Measurements from ENCODE around the gene ACSL4.

Gene ACSL4

DNA sequence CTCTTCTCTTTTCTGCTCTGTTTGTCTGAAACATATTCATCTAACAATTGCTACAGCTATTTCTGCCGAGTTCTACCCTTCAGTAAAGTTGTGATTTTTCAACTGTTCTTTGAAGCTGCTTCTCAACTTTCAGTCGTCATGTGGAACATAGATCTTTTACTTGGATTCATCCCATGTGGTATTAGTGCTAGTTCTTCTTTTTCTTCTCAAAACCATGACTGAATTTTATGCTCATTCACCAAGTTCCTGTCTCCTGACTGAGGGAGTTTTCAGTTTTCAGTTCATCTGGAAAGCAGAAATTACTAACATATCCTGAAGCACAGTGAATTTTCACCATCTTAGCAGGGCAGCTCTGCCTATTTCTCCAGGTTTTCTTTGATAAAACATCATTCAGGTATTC is 12.1 kb downstream of the ACSL4 start:
- peaks cover 4% of the 10 kb centered on the region for H3K36me3 Mint-ChIP-seq (ENCODE audit: low read depth)

DNA sequence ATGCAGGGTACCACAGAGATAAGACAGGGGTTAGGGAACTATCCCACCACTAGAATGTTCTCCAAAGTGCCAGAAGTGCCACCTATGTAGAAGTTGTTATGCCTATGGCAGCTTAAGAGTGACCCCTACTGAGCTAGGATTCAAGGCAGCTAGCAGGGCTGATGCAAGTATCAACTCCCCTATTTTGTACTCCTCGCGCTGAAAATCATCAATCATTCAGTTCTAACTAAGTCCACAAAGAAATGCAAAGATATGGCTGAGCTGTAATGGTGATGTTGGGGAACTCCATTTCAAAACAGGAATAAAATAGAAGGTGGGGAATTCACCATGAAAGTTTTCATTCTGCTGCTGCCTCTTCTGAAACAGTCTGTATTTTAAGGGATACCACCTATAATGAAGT is 13.8 kb downstream of the ACSL4 start:
- TF ChIP-seq CTCF (IDR thresholded peaks at IDR 0.05; ENCODE audit: unreplicated experiment in 3 of 3): no peak
- Mint-ChIP-seq H3K4me1 (peaks cover 42% of the 10 kb centered on the region), H3K4me3 (no peak overlapping the region), H3K36me3 (ENCODE audit: low read depth) (no peaks in the 10 kb centered on the region), H3K9me3 (no peaks in the 10 kb centered on the region), H3K27ac (peak overlapping the region in 1 of 3 experiments; percentile 17), H3K27me3 (ENCODE audit: low read depth) (no peaks in the 10 kb centered on the region)

More for the DNA sequence above, 12.1 kb downstream of the ACSL4 start:
- H3K27me3 Mint-ChIP-seq (ENCODE audit: low read depth): no peaks in the 10 kb centered on the region
- peak overlapping the region; percentile 15 to 66 (median 63) for H3K27ac Mint-ChIP-seq
- H3K9me3 Mint-ChIP-seq: no peaks in the 10 kb centered on the region
- TF ChIP-seq CTCF (IDR thresholded peaks at IDR 0.05; ENCODE audit: unreplicated experiment in 3 of 3): no peak
- no peak overlapping the region for H3K4me3 Mint-ChIP-seq
- peaks cover 39% of the 10 kb centered on the region for H3K4me1 Mint-ChIP-seq

DNA sequence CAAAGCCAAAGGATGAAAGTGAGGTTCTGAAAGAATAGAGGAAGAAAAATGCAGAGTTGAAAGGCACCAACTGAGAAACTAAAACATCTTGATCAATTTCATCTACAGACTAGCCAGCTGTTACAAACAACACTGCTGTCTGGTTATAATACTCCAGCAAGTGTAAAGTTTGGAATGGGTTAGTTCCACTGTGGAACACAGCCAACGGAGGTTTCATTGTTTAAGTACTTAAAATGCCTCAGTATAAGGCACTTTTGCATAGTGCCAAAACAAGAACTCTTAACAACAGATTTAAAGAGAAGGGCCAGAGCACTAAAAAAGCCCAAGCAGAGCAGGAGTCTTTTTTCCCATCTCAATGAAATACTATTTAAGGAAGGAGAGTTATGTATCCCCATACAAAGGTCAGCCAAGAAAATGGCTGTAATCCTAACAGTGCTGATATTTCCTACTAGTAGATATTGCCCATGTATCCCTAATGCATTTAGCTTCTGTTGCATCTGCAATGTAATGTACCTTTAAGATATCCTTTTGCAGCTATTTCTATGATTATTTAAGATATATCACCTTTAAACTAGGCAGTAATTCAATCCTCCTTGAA is 16.5 kb downstream of the ACSL4 start:
- no peaks in the 10 kb centered on the region for H3K9me3 Mint-ChIP-seq
- no peaks in the 10 kb centered on the region for H3K36me3 Mint-ChIP-seq (ENCODE audit: low read depth)
- no peaks in the 10 kb centered on the region for H3K27me3 Mint-ChIP-seq (ENCODE audit: low read depth)
- no peak overlapping the region for H3K4me3 Mint-ChIP-seq
- H3K27ac Mint-ChIP-seq: peak overlapping the region in 1 of 3 experiments; percentile 16
- peaks cover 36% of the 10 kb centered on the region for H3K4me1 Mint-ChIP-seq
- no peak for TF ChIP-seq CTCF (IDR thresholded peaks at IDR 0.05; ENCODE audit: unreplicated experiment in 3 of 3)

DNA sequence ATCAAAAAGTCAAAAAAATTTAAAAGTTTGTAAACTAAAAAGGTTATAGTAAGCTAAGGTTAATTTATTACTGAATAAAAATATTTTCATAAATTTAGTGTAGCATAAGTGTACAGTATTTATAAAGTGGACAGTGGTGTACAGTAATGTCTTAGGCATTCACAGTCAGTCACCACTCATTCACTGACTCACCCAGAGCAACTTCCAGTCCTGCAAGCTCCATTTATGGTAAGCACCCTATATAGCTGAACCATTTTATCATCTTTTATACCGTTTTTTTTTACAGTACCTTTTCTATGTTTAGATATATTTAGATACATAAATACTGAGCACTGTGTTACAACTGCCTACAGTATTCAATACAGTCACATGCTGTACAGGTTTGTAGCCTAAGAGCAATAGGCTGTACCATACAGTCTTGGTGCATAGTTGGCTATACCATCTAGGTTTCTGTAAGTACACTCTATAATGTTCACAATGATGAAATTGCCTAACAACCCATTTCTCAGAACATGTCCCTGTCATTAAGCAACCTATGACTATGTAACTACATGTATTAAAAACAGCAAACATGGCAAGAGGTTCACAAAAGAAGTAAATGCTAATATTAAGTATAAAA is 18.6 kb downstream of the ACSL4 start:
- no peaks in the 10 kb centered on the region for H3K27me3 Mint-ChIP-seq (ENCODE audit: low read depth)
- no peak overlapping the region for H3K4me3 Mint-ChIP-seq
- H3K36me3 Mint-ChIP-seq (ENCODE audit: low read depth): no peaks in the 10 kb centered on the region
- H3K9me3 Mint-ChIP-seq: no peaks in the 10 kb centered on the region
- H3K4me1 Mint-ChIP-seq: peaks cover 39% of the 10 kb centered on the region
- no peak for TF ChIP-seq CTCF (IDR thresholded peaks at IDR 0.05; ENCODE audit: unreplicated experiment in 3 of 3)
- H3K27ac Mint-ChIP-seq: no peak overlapping the region

DNA sequence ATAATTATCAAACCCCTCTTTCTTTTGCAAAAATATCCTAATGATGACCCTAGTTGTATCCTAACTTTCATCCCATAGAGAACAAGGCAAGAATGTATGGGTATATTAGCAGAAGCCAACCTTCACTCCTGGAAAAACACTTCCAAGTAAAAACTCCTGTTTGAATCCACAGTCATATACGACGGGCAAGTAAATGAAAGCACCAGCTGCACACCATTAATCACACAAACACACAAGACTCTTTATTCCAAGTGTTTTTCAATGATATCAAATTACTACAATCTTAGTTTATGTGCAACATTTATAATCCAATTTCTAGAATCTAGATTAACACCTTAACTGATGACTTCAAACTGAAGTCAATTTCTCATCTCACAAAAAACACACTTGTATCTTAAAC is 22.9 kb downstream of the ACSL4 start:
- peaks cover 4% of the 10 kb centered on the region for H3K36me3 Mint-ChIP-seq (ENCODE audit: low read depth)
- no peak overlapping the region for H3K4me3 Mint-ChIP-seq
- H3K4me1 Mint-ChIP-seq: peaks cover 31% of the 10 kb centered on the region
- peak overlapping the region; percentile 50 to 76 (median 59) for H3K27ac Mint-ChIP-seq
- no peaks in the 10 kb centered on the region for H3K27me3 Mint-ChIP-seq (ENCODE audit: low read depth)
- TF ChIP-seq CTCF (IDR thresholded peaks at IDR 0.05; ENCODE audit: unreplicated experiment in 3 of 3): no peak
- H3K9me3 Mint-ChIP-seq: no peaks in the 10 kb centered on the region

DNA sequence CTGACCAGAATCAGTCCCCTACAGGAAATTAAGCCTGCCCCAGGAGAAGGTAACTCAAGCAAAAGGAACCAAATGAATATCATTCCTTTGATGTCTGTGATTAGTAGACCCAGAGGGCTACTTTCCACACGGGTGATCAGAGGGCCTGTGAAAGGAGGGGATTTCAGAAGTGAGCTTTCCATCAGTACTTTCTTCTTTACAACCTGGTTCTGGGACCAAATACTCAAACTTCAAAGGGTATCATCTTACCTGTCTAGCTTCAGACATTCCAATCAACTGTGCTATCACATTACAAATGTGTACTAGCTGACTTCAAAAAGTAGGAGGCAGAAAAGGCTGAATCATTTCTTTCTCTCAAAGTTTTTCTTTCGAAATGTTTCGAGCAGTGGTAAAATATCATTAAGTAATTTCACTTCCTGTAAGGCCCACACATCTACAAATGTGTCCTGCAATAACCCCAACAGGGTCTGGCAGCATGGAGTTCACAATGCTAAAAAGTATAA is 23.9 kb downstream of the ACSL4 start:
- H3K27me3 Mint-ChIP-seq (ENCODE audit: low read depth): no peaks in the 10 kb centered on the region
- no peaks in the 10 kb centered on the region for H3K9me3 Mint-ChIP-seq
- H3K27ac Mint-ChIP-seq: peak overlapping the region; percentile 44 to 57 (median 50)
- H3K4me1 Mint-ChIP-seq: peaks cover 31% of the 10 kb centered on the region
- no peak overlapping the region for H3K4me3 Mint-ChIP-seq
- TF ChIP-seq CTCF (IDR thresholded peaks at IDR 0.05; ENCODE audit: unreplicated experiment in 3 of 3): no peak
- H3K36me3 Mint-ChIP-seq (ENCODE audit: low read depth): peaks cover 6% of the 10 kb centered on the region
